HG02588 (cell line): ENCODE results near the gene CEND1.
A peak's percentile ranks its signal among the peaks of the same experiment; 100 is the strongest.

ENCODE experiments used
- ATAC-seq: cut with Tn5 transposase; IDR thresholded peaks from one replicate; pipeline ENCODE4 v1.9.1; 2021; ENCODE audit warnings: mild to moderate bottlenecking, moderate library complexity; ENCODE audit not compliant: unreplicated experiment

CEND1 gene

DNA sequence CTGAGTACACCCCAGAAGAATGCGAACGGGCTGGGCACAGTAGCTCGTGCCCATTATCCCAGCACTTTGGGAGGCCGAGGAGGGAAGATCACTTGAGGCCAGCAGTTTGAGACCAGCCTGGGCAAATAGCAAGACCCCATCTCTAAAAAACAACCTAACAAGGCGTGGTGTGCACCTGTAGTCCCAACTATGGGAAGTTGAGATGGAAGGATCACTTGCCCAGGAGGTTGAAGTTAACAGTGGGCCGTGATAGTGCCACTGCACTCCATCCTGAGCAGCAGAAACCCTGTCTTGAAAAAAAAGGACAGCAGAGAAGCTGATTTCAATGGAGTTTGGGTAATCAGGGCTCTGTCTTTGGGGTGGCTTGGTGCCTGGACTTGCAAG lies 23.2 kb upstream of the CEND1 start:
- no peak for ATAC-seq

DNA sequence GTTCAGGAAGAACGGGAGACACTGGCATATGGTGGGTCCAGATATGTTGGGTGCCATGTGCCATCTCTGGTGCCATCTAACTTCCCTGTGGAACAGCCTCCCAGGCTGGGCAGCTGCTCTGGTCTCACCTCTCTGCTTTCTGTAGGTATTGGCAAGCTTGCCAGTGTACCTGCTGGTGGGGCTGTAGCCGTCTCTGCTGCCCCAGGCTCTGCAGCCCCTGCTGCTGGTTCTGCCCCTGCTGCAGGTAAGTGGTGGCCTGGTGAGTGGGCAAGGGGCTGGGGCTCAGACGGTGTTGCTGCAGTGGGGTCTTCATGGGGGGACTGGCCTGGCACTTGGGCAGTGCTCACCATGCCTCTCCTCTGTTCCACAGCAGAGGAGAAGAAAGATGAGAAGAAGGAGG lies 22.5 kb upstream of the CEND1 start:
- no peak for ATAC-seq

DNA sequence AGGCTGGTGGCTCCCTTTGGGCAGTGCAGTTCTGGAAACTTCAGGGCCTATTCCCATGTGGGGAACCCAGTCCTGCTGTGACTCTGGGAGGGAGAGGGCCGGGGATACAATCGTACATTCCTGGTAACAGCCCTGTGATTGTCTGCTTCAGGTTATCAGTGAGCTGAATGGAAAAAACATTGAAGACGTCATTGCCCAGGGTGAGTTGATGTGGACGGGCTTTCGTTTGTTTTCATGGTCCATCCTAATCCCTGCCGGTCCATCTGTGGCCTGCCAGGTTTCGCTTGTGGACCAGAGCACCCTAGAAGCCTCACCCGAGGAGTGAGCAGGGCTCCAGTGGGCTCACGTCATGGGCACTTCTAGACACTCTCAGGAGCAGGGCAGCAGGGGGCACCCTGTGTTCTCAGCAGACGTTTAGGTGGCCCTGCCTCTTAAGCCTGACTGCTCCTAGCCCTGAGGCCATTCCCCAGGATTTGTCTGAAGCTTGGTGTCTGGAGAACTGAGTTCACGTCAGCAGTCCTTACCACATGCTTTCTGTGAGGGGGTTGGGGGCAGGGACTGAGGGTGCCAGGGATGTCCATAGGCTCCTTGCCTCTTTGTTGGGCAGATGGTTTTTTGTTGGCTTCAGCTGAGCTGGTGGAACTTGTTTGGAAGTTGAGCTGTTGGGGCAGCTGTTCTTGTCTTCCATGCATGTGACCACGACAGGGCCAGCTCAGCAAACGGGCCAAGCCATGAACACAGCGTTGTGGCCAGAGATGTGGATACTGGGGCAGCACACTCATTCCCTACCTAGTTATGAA lies 21.8 kb upstream of the CEND1 start:
- no peak for ATAC-seq

DNA sequence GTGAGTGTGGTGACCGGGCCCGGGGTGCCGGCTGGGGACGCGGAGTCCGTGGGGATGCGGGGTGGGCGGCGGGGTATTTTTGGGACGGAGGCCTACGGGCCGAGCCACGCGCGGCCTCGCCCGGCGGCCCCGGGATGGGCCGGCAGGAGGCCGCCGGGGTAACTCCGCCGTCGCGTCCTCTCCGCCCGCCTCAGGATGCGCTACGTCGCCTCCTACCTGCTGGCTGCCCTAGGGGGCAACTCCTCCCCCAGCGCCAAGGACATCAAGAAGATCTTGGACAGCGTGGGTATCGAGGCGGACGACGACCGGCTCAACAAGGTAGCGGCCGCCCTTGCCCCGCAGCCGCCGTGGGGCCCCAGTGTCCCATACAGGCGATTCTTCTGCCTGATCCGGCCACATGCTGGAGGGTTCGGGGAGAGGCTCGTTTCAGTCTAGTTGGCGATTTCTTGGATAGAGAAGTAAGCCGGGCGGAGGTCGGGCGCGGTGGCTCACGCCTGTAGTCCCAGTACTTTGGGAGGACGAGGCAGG lies 20.2 kb upstream of the CEND1 start:
- no peak for ATAC-seq

DNA sequence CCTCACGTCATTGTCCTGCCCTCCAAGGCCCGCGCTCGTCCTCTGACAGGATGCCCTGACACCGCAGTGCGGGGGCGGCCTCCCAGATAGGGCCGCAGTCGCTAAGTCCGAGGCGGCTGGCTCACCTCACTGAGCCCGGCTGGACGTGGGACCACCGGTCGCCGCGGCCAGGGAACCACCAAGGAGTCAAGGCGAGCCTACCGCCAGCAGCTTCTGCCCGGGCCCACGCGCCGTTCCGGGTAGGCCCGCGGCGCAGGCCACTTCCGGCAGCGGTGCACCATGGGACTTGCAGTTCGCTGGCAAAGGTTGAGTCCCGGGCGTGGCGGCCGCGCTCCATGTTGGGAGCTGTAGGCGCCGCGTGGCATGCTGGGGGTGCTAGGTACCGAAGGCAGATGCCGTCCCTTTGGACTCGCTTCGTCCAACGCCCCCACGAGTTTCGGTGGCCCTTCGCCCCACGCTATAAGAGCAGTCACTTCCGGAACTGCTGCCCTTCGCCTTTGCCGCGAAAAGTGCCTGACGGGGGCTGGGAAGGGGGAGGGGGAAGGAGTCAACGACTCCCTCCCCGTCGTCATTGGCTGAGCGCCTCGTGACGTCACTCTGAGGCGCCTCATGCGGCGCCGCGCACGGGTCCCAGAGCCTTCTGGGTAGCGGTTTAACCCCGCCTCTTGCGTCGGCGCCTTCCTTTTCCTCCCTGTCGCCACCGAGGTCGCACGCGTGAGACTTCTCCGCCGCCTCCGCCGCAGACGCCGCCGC lies 19.6 kb upstream of the CEND1 start, which contains the start of gene RPLP2:
TSS of gene RPLP2 (plus strand) at position 681 of the 753 bp plus-strand sequence. CDS start 268 bp downstream, outside the sequence.
- ATAC-seq, result peak; percentile 79

DNA sequence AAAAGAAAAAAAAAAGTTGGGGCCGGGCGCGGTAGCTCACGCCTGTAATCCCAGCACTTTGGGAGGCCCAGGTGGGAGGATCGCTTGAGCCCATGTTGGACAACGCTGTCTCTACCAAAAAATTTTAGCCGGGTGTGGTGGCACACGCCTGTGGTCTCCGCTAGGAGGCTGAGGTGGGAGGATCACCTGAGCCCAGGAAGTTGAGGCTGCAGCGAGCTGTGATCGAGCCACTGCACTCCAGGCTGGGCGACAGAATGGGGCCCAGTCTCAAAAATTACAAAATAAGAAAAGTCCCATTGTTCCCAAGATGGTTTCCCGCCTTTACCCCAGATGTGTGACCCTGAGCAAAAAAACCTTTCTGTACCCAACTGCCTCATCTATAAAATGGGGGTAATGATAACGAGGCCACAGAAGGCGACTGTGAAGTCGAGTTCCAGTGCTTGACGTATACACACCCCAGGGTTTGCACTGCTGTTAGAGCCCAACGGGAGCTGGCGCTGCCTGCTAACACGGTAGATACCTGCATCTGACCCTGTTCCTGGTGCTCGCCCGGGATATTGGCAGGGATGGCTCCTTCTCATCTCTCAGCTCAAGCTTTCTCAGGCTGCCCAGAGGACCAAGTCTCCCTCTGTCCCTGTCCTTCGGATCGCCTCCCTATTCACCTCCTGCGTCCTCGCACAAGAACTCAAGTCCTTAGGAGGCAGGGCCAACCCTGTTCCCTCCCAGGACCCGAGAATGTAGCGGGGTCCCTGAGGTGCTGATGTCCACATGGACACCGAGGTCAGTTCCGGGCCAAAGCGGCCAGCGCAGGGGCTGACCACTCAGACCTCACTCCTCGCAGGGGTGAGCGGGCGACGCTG lies 18.8 kb upstream of the CEND1 start:
- ATAC-seq, result no peak

DNA sequence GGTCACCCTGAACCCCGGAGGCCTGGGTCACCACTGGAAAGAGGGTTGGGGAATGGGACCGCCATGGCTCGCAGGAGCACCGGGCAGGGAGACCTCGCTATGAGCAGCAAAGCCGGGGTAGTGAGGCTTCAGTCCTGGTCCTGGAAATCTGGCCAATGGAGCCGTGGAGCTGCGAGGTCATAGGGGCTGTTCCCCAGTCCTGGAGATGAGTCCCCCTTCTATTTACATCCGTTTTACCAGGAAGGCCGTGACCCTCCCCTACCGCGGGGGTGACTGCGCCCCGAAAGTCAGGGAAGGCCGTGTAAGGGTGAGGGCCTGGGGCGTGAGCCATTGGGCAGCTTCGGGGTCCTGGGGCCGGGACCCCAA lies 14.7 kb upstream of the CEND1 start:
- no peak for ATAC-seq

DNA sequence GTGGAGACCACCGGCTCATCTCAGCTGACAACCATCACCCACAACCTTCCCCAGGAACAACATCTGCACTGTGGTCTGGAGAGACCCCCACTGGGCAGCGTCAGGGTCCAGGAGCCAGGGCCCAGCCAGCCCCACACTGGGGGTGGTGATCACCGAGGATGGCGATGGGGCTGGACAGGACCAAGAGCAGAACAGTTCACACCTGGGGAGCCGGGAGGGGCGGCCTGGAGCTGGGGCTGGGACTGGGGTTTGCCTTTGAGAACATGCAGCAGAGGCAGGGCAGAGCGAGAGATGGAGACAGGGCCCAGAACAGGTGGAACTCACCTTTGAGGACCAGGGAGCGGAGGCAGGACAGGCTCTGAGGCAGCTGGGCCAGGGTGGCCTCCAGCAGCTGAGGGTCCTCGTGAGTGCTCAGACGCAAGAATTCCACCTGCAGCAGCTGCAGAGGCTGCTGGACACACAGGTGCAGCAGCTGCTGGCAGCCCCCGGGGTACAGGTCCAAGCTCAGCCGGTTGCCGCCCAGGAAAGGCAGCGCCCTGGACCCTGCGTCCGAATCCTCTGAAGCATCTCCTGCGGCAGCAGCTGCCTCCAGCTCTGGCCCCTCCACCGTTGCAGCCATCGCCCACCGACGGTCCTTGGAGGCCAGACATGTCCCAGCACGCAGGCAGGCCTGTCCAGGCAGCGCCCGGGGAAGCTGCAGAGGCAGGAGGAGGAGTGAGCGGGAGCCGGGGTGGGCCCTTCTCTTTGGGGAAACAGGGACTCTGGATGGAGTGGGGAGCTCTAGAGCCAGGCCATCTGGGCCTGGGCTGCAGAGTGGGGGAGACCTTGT lies 14.1 kb upstream of the CEND1 start:
- ATAC-seq, result no peak

DNA sequence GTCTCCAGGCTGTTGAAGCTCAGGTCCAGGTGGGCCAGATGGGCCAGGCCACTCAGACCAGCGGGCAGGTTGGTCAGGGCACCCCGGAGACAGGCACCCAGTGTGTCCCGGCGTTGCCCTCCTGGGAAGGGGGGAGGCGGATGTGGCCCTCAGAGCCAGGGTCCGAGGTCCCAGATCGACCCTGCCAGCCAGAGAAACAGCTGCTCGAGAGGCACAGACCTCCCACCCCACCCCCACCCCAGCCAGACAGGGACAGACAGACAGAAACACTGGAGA lies 13.5 kb upstream of the CEND1 start:
- ATAC-seq, result no peak

DNA sequence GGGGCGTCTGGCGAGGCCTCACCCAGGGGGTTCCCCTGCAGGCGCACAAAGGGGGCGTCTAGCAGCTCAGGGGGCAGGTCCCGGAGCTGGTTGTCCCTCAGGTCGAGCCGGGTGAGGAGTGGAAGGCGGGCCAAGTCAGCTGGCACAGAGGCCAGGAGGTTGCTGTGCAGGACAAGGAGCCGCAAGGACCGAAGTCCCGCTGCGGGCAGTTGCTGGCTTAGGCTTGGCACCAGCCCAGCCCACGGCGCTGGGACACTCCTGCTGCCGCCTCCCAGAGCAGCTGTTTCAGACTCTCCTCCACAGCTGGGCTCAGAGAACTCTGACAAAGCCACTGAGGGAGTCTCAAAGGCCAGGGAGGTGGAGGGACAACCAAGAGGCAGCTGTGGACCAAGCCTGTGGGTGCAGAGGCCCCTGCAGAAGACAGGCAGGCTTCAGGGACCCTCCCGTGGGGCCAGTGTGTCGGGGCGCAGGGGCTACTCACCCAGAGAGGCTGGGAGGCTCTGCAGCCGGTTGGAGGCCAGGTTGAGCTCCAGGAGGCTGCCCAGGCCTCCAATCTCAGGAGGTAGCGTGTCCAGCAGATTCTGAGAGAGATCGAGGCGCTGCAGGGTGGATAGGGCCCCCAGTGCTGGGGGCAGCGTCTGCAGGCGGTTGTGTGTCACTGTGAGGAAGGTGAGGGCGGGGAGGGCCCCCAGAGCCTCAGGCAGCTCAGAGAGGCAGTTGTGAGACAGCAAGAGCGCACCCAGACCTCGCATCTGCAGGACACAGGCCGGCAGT lies 13.0 kb upstream of the CEND1 start:
- no peak for ATAC-seq

DNA sequence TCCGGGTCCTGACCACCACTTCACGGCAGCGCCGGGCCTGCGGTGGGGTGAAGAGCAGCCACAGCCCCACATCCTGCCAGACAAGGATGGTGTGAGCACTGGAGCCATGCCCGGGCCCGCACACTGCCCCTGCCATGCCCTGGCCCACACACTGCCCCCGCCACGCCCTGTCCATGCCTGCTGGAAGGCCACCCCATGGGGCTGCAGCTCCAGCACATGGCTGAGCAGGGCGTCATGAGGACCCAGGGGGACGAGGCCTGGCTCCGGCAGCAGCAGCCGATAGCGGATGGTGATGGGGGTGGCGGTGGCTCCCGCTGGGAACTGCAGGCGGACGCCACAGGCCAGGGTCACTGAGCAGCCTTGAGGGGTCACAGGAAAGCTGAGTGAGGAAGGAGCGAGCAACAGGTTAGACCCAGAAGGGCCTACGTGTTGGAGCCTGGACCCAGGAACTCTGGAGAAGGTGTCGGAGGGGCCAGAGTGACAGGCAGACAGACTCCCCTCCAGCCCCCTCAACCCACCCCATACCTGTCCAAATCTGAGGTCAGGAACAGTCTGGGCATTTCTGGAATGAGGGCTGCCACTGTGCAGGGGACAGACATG lies 12.2 kb upstream of the CEND1 start:
- no peak for ATAC-seq

DNA sequence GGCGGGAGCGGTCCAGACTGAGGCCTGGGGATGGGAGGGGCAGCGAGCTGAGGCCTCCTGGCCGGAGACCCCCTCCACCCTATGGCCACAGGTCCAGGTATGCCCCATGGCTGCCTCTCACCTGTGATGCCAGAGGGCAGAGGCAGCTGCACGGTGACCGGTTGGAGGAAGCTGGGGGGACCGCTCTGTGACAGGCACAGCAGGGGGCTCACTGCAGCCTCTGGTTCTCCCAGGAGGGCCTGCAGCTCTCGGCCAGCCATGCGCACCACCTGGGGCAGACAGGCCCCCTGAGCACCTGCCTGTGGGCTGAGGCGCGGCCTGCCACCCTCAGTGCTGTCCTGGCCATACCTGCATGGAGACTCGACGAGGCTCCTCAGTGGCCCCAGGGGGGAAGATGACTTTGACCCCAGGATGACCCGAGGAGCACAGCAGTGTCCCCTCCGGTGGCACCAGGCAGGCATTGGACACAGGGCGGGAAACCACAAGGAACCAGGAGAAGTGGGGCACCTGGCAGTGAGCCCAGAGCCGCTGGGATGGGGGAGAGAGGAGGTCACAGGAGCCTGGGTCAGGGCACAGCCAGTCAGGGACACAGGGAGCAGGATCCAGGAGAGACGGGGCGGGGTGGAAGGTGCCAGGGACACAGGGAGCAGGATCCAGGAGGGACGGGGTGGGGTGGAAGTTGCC lies 11.3 kb upstream of the CEND1 start:
- no peak for ATAC-seq

DNA sequence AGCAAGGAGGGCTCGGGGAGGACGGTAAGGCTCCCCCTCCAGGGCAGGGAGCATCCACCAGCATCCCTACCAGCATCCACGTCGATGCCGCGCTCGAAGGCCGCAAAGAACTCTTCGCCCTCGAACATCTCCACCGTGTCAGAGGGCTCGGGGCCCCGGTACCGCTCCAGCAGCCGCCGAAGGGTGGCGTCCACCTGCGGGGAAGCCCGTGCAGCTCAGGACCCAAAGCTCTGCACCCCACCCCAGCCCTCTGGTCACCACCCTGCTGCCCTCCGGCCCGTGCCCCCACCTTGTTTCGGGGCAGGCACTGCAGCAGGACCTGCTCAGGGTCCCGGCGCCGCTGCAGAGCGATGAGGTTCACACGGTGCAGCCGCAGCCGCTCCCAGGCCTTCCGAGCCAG lies 10.6 kb upstream of the CEND1 start:
- ATAC-seq, result no peak

DNA sequence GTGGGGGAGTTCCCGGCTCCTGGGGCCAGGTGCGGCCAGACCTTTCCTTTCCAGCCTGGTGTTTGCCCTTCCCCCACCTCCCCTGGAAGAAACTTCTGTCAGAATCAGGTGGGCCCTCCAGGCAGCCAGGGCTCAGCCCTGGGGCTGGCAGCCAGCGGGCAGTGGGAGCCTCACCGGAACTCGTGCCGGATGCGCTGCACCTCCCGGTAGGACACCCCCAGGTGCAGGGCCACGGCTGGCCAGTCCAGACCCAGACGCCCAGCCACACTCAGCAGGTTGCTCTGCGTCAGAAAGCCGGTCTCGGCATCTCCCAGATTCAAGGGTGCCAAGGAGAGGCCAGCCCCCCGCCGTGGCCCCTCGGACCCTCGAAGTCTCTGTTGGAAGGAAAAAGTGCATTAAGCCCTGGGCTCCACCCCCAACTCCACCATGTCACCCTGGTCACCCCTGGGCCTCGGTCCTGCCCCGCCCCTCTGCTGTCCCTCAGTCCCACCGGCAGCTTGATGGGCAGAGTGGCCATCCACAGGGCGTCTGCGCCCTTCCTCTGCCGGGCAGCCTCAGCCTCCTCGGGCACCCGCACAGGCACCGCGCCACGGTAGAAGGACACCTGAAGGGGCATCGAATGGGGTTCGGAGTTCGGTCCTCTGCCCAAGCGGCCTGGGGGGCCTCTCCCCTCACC lies 9.9 kb upstream of the CEND1 start:
- no peak for ATAC-seq

DNA sequence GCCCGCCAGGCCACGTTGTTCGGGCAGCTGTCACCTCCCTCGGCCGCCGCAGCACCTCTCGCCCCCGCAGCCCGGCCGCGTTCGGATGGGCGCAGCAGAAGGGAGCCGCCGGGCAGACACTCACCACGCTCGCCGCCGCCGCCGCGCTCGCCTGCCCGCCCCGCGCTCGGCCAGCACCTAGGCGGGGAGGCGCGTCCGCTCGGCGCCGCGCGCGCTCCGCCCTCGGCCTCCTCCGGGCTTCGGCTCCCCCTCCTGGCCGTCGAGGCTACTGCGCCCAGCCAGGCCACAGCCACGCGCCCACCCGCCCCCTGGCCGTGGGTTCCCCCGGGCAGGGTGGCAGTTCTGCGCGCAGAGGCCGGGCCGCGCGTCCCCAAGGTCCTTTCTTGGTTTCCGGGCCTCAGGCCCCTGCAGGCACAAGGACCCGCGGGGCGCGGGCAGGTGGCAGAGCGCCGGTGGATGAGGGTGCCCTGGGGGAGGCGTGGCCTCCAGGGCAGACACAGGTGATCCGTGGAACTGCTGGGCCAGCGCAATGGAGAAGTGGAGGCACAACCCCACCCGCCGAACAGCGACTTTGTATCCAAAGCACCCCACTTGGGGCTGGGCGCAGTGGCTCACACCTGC lies 8.3 kb upstream of the CEND1 start, which contains the start of gene SLC25A22:
TSS of gene SLC25A22 (minus strand) at position 189 of the 621 bp plus-strand sequence. CDS start 3,275 bp downstream, outside the sequence.
- ATAC-seq, result peak; percentile 59

DNA sequence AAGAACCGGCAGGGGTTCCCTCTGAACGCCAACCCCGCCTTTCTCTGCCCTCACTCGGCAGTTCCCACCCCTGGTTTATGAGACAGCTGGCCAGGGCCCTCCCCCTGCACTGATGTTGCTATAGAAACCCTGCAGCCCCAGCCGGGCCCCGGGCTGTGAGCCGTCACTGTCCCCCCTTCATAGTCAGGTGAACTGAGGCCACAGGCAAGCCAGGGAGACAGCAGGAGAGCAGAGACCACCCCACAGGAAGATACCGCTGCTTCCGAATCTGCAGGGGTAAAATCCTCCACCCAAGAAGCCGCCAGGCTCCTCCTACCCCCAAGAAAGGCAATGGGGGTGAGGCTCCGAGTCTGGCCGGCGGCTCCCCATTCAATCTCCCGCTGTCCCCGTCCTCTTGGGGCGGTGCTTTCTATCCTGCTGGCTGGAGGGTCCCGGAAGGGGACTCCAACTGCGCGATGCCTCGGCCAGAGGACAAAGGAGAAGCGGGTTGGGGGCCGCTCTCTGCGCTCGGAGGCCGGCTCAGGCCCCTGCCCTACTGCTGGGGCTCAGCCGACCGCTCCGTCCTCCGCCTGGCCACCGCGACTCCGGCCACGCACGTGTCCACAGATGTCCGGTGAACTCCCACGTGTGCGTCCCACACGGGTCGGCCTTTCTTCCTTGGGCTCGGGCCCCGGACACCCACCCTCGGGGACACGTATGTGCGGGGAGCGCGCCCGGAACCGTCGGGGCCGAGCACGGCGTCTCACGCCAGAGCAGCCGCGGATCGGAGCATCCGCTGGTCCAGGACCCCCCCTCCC lies 7.6 kb upstream of the CEND1 start:
- peak; percentile 37 for ATAC-seq
